K562 (cell line): ENCODE data around the gene MYRIP. TPM values are rescaled to one million over a fixed set of nuclear protein-coding genes. Genes with fewer than 3 reads are reported as not detected.

Source experiments
- ATAC-seq: fragments of 200-7000 bp; cut with Tn5 transposase; 3 replicates; pipeline ENCODE4 v1.9.1; 2020; ENCODE audit warnings: moderate library complexity
- BruUV-seq: library from RNA; stranded (reverse); fragments of 400-500 nt; replicated peaks from 2 replicates; lab custom pipeline; 2021; lab: Mats Ljungman, UMichigan
- CTCF ChIA-PET: fragments of 300-600 bp; formaldehyde crosslinking; extraction: SDS; loops from one replicate; lab custom pipeline; 2021; ENCODE audit warnings: low intra/inter-chr PET ratio; lab: Yijun Ruan, JAX
- POLR2A ChIA-PET: fragments of 300-600, 350-650 bp; sonication (Branson Sonifier 250); formaldehyde crosslinking; extraction: SDS; loops from one replicate; lab custom pipeline; 2021; ENCODE audit warnings: antibody characterized with exemption, inconsistent platforms; lab: Yijun Ruan, JAX
- DNase-seq, 4 experiments: peaks; one replicate each; pipeline versions ENCODE4 v3.0.0 to v3.0.0-alpha.2; 2011 to 2018; ENCODE audit warnings: low spot score in 3 of 4, mixed read lengths in 3 of 4; ENCODE audit errors: extremely low read depth in 1 of 4
- FAIRE-seq: peaks from 2 replicates; lab custom pipeline; 2011; peaks lifted over from hg19 to GRCh38; lab: Jason Lieb, UNC
- H2AFZ ChIP-seq: 2 replicates; pipeline ENCODE4 v1.6.0; 2011; ENCODE audit warnings: low read depth, low read length, control low read depth, inconsistent platforms
- H3K27ac ChIP-seq: fragments of 200-600 bp; 3 replicates; pipeline ENCODE4 v1.8.0; 2011; ENCODE audit warnings: low read depth, mild to moderate bottlenecking, control low read depth, inconsistent platforms, low read length, moderate library complexity, mixed read lengths; ENCODE audit errors: extremely low read depth
- H3K27me3 ChIP-seq, 2 experiments: fragments of 300-600 bp in 1 of 2; 2 replicates in 1 of 2; 3 replicates in 1 of 2; pipeline versions ENCODE4 v1.6.0 to v1.8.0; 2011; ENCODE audit warnings: inconsistent platforms in 2 of 2, low read length in 2 of 2, mild to moderate bottlenecking in 1 of 2, mixed read lengths in 1 of 2, moderate library complexity in 1 of 2; ENCODE audit not compliant: control insufficient read depth in 2 of 2, insufficient read depth in 2 of 2
- H3K36me3 ChIP-seq: fragments of 300-600 bp; 3 replicates; pipeline ENCODE4 v1.8.0; 2011; ENCODE audit warnings: mild to moderate bottlenecking, low read length, inconsistent platforms; ENCODE audit not compliant: control insufficient read depth, insufficient read depth
- H3K4me1 ChIP-seq, 2 experiments: fragments of 200-600 bp in 1 of 2; replicated peaks in 1 of 2; 2 replicates in 1 of 2; 3 replicates in 1 of 2; pipeline versions ENCODE4 v1.5.1 to v1.8.0; 2011; ENCODE audit warnings: inconsistent platforms in 2 of 2, low read length in 2 of 2, mild to moderate bottlenecking in 1 of 2, mixed read lengths in 1 of 2, moderate library complexity in 1 of 2; ENCODE audit not compliant: control insufficient read depth in 2 of 2, insufficient read depth in 2 of 2
- H3K4me2 ChIP-seq: 2 replicates; pipeline ENCODE4 v1.6.1; 2011; ENCODE audit warnings: low read length, control low read depth, inconsistent platforms, mixed read lengths; ENCODE audit not compliant: insufficient read depth
- H3K4me3 ChIP-seq: fragments of 200-600 bp; sonication (generic), shearing (Covaris generic); 2 replicates; pipeline ENCODE4 v1.5.1; 2016; ENCODE audit warnings: control low read depth, inconsistent platforms
- H3K79me2 ChIP-seq: fragments of 200-600 bp; 3 replicates; pipeline ENCODE4 v1.8.0; 2011; ENCODE audit warnings: low read length, inconsistent platforms; ENCODE audit not compliant: control insufficient read depth, insufficient read depth
- H3K9ac ChIP-seq, 2 experiments: 2 replicates each; pipeline versions ENCODE4 v1.6.0 to v1.6.1; 2011; ENCODE audit warnings: low read depth in 2 of 2, low read length in 2 of 2, control low read depth in 1 of 2, inconsistent platforms in 1 of 2, mild to moderate bottlenecking in 1 of 2, mixed read lengths in 1 of 2; ENCODE audit not compliant: insufficient read depth in 1 of 2
- H3K9me1 ChIP-seq: one replicate; pipeline ENCODE4 v1.6.0; 2011; ENCODE audit warnings: inconsistent platforms, mild to moderate bottlenecking, low read length, moderate library complexity; ENCODE audit not compliant: control insufficient read depth, insufficient read depth
- H3K9me3 ChIP-seq: replicated peaks from 2 replicates; pipeline ENCODE4 v1.5.1; 2011; ENCODE audit warnings: low read depth, low read length, inconsistent platforms; ENCODE audit not compliant: control insufficient read depth, insufficient read depth
- H4K20me1 ChIP-seq: replicated peaks from 2 replicates; pipeline ENCODE4 v1.6.1; 2011; ENCODE audit warnings: low read length, inconsistent platforms, mixed read lengths; ENCODE audit not compliant: control insufficient read depth, insufficient read depth
- BMI1 ChIP-seq: fragments of 150-350 bp; IDR thresholded peaks from 2 replicates; pipeline ENCODE4 v1.6.1; 2014; ENCODE audit warnings: low read length
- BRCA1 ChIP-seq, 2 experiments: fragments of 450-650 bp in 1 of 2; sonication (generic) in 1 of 2; formaldehyde crosslinking in 1 of 2; IDR thresholded peaks; 2 replicates each; pipeline versions ENCODE4 v1.5.0 to v1.6.1; 2017 to 2020; ENCODE audit warnings: mild to moderate bottlenecking in 1 of 2, missing genetic modification reagents in 1 of 2
- CBX2 ChIP-seq: fragments of 200-600 bp; sonication (generic); IDR thresholded peaks from one replicate; pipeline ENCODE4 v1.6.1; 2012; ENCODE audit warnings: mild to moderate bottlenecking, low read length, inconsistent platforms; ENCODE audit not compliant: insufficient read depth, poor library complexity, severe bottlenecking
- CREM ChIP-seq: IDR thresholded peaks from 2 replicates; pipeline ENCODE4 v1.6.1; 2014; ENCODE audit warnings: antibody characterized with exemption, low read depth
- EP300 ChIP-seq: IDR thresholded peaks from 2 replicates; pipeline ENCODE4 v1.6.1; 2012; ENCODE audit warnings: low read length, improper control_type of control experiment
- ETS2 ChIP-seq: IDR thresholded peaks from 2 replicates; pipeline ENCODE4 v1.6.1; 2016; ENCODE audit warnings: borderline replicate concordance, missing genetic modification characterization, mild to moderate bottlenecking, moderate library complexity, missing compliant biosample characterization; ENCODE audit not compliant: poor library complexity, severe bottlenecking
- ILK ChIP-seq: fragments of 450-650 bp; IDR thresholded peaks from 2 replicates; pipeline ENCODE4 v1.6.1; 2016; ENCODE audit warnings: missing genetic modification characterization, low read depth, mild to moderate bottlenecking, missing compliant biosample characterization, moderate library complexity, borderline replicate concordance
- NCOR1 ChIP-seq: fragments of 450-650 bp; IDR thresholded peaks from 2 replicates; pipeline ENCODE4 v1.6.1; 2016; ENCODE audit warnings: mild to moderate bottlenecking, moderate library complexity
- TOE1 ChIP-seq, 2 experiments: fragments of 450-650 bp in 1 of 2; sonication (generic) in 1 of 2; formaldehyde crosslinking in 1 of 2; IDR thresholded peaks; 2 replicates each; pipeline versions ENCODE4 v1.7.1 to v1.8.0; 2016 to 2022; ENCODE audit warnings: borderline replicate concordance in 2 of 2, mild to moderate bottlenecking in 2 of 2, antibody characterized with exemption in 1 of 2, inconsistent platforms in 1 of 2, low read depth in 1 of 2, missing genetic modification reagents in 1 of 2, moderate library complexity in 1 of 2
- ZNF232 ChIP-seq: sonication (generic); formaldehyde crosslinking; IDR thresholded peaks from 2 replicates; pipeline ENCODE4 v1.8.0; 2022; ENCODE audit warnings: mild to moderate bottlenecking, missing genetic modification reagents
- WGBS: fragments of 100-300 bp; shearing (Covaris generic); methylation state at CpG from one replicate; pipeline ENCODE4 v1.1.6; 2016; ENCODE audit warnings: low coverage, mixed read lengths; ENCODE audit not compliant: insufficient coverage; ENCODE audit errors: missing lambda C conversion rate; 5-methylcytosine and 5-hydroxymethylcytosine counted together
- in situ Hi-C: fragments of 300-500 bp; cut with MboI; formaldehyde crosslinking; loops from 4 replicates; pipeline ENCODE4 v1.15.0; 2018; ENCODE audit warnings: inconsistent platforms, mixed read lengths
- intact Hi-C: fragments of 100-400 bp; cut with micrococcal nuclease; formaldehyde crosslinking; loops from 2 replicates; pipeline ENCODE4 v1.14.2; 2022
- polyA plus RNA-seq, 8 experiments: library from polyadenylated mRNA; depleted of rRNA in 4 of 8; stranded (reverse) in 5 of 8; unstranded in 3 of 8; fragments of >200 nt; fragmentation: Nextera tagmentation in 2 of 8; fragmentation: Illumina TruSeq in 1 of 8; extraction: Ambion mirVana in 2 of 8; extraction: Trizol in 1 of 8; gene quantifications; 2 replicates each; pipeline versions ENCODE4 v1.2.1 to v1.2.3, GENCODE V29; 2011 to 2014; ENCODE audit warnings: inconsistent platforms in 1 of 8, missing spikeins in 1 of 8
- total RNA-seq, 7 experiments: library from RNA; depleted of rRNA in 6 of 7; stranded (reverse); fragments of >200 nt in 6 of 7; fragmentation: Illumina TruSeq in 2 of 7; extraction: Trizol in 2 of 7; gene quantifications; 2 replicates each; pipeline versions ENCODE4 v1.2.1 to v1.2.3, GENCODE V29; 2011 to 2021; ENCODE audit warnings: low replicate concordance in 1 of 7
- TF ChIP-seq, protein P1 (sequence below): sonication (generic); formaldehyde crosslinking; IDR thresholded peaks from 2 replicates; pipeline ENCODE4 v1.8.0; 2022; ENCODE audit warnings: mild to moderate bottlenecking, low read depth, missing genetic modification reagents
- TF ChIP-seq, protein P2 (sequence below): fragments of 250-450 bp; sonication (Bioruptor Pico); IDR thresholded peaks from 2 replicates; pipeline ENCODE4 v1.4.0; 2020

MYRIP gene
- total and polyA plus RNA-seq, 9 of the 15 experiments (the other 6 are each of a cell fraction or from before 2014, with no cell fraction given): 0.03 to 0.12 TPM; not detected in 7

DNA sequence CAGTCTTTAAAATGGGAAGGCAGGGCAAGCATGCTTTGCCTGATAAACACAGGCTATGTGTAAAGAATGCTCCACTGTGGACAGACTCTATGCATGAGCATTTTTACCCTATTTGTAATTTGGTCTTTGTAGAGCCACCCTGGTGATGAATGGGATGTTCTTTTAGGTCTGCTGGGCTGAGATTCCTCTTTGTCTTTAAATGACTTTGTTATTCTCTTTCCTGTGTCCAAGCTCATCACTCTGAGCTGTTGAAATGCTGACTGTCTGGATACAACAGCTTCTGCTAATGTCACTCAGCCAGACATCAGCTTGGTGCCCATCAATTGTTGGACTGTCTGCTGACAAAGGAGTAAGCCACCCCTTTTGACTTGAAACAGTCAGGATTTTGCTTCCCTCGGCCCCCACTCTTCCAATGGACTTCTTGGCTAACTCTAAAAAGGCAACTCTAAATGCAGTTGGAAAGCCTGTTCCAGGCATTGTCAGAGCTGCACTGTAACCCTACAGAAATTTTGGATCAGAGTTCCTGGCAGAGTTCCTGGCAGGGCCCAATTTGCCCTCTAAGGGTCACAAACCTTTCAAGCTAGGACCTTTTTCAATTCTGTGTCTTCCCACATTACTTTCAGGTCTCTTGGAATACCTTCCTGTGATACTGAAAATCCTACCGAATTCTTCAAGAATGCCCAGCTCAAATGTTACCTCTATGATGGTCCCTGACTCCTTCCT, 459.6 kb downstream of the MYRIP start:
- no peaks in the 10 kb centered on the region; a peak in 2 of 5 replicates for H3K4me1 ChIP-seq
- no peak overlapping the region for H3K9ac ChIP-seq
- no peak for FAIRE-seq
- intact Hi-C loops: no loop called here
- no peaks in the 10 kb centered on the region for H3K79me2 ChIP-seq
- no peak overlapping the region for H2AFZ ChIP-seq
- H3K9me3 ChIP-seq: no peaks in the 10 kb centered on the region
- ChIA-PET POLR2A (no interaction called here), CTCF (no interaction called here)
- no peaks in the 10 kb centered on the region for H3K36me3 ChIP-seq
- no peaks in the 10 kb centered on the region for H3K9me1 ChIP-seq
- no peak for DNase-seq
- H4K20me1 ChIP-seq: no peaks in the 10 kb centered on the region
- in situ Hi-C loops: no loop called here
- H3K4me2 ChIP-seq: no peak overlapping the region
- H3K4me3 ChIP-seq: no peak overlapping the region
- no peak for TF ChIP-seq TOE1 (IDR thresholded peaks at IDR 0.05; ENCODE audit: borderline replicate concordance)
- TF ChIP-seq TOE1 (CRISPR knock-in tag; IDR thresholded peaks at IDR 0.05; ENCODE audit: borderline replicate concordance, low read depth): no peak
- 0% methylated on average over 2 of the region's 2 CpGs for WGBS
- no peak overlapping the region for H3K27ac ChIP-seq
- H3K27me3 ChIP-seq: peaks cover 0 to 15% of the 10 kb centered on the region in 2 experiments; a peak in 2 of 5 replicates
- ATAC-seq: no peak
- BruUV-seq: no TSS peak

DNA sequence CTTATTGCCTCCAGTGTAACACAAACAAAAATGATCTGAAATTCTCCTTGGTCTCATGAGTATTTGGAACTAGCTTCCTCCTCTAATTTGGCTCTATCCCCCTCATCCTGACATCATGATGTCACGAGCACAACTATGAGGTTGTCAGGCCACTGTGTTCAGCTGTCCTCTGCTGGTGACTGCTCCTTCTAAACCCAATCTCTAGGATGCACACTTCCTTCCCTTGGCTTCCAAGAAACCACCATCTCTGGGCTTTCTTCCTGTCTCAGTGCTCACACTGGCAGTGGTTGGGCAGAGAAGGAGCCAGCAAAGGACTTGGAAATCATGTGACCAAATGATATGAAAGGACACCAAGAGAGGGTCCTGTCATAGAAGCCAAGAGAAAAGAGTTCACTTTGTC, 469.4 kb downstream of the MYRIP start:
- Histone ChIP-seq H3K79me2 (no peaks in the 10 kb centered on the region), H3K9me3 (no peaks in the 10 kb centered on the region), H2AFZ (no peak overlapping the region), H3K4me3 (no peak overlapping the region), H3K27me3 (no peaks in the 10 kb centered on the region), H3K4me2 (no peak overlapping the region), H3K4me1 (no peaks in the 10 kb centered on the region), H3K9ac (no peak overlapping the region), H4K20me1 (no peaks in the 10 kb centered on the region), H3K27ac (no peak overlapping the region), H3K36me3 (no peaks in the 10 kb centered on the region), H3K9me1 (no peaks in the 10 kb centered on the region)
- ChIA-PET POLR2A (no interaction called here), CTCF (no interaction called here)
- in situ Hi-C loops: no loop called here
- ATAC-seq (peak; percentile 29; the same call in 2 of the 3 replicates), FAIRE-seq (no peak), DNase-seq (no peak)
- intact Hi-C loops: no loop called here
- BruUV-seq: no TSS peak
- WGBS: 0% methylated on average over 1 of the region's 1 CpG
- TF ChIP-seq CBX2 (no peak), ETS2 (tag) (no peak), CREM (0 out of 2 replicates have a peak, but pooled peaks have one; percentile 36), BMI1 (no peak), NCOR1 (no peak), ZNF232 (CRISPR knock-in tag) (no peak), BRCA1 (IDR thresholded peaks at IDR 0.05) (no peak), BRCA1 (CRISPR knock-in tag; IDR thresholded peaks at IDR 0.05) (no peak), EP300 (no peak), ILK (tag) (no peak)
- TF ChIP-seq, protein P1, sequence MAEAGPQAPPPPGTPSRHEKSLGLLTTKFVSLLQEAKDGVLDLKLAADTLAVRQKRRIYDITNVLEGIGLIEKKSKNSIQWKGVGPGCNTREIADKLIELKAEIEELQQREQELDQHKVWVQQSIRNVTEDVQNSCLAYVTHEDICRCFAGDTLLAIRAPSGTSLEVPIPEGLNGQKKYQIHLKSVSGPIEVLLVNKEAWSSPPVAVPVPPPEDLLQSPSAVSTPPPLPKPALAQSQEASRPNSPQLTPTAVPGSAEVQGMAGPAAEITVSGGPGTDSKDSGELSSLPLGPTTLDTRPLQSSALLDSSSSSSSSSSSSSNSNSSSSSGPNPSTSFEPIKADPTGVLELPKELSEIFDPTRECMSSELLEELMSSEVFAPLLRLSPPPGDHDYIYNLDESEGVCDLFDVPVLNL (CRISPR knock-in tag): no peak
- TF ChIP-seq, protein P2, sequence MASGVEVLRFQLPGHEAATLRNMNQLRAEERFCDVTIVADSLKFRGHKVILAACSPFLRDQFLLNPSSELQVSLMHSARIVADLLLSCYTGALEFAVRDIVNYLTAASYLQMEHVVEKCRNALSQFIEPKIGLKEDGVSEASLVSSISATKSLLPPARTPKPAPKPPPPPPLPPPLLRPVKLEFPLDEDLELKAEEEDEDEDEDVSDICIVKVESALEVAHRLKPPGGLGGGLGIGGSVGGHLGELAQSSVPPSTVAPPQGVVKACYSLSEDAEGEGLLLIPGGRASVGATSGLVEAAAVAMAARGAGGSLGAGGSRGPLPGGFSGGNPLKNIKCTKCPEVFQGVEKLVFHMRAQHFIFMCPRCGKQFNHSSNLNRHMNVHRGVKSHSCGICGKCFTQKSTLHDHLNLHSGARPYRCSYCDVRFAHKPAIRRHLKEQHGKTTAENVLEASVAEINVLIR: 0 out of 2 replicates have a peak, but pooled peaks have one; percentile 32
